OCI-LY7 (cell line): ENCODE measurements around the gene PRAF2.

Experiments used
- EZH2phosphoT487 ChIP-seq: fragments of 200-600 bp; sonication (generic); IDR thresholded peaks from 2 replicates; pipeline ENCODE4 v1.6.1; 2018; ENCODE audit warnings: low read depth, borderline replicate concordance, mild to moderate bottlenecking, mixed run types, antibody characterized with exemption, low read length, moderate library complexity, mixed read lengths
- TF ChIP-seq, protein P1 (sequence below): fragments of 200-600 bp; sonication (generic); conservative IDR thresholded peaks from 2 replicates; pipeline ENCODE4 v1.5.1; 2014; ENCODE audit warnings: mild to moderate bottlenecking, antibody characterized with exemption, low read length, moderate library complexity, mixed read lengths

GRCh38 chrX:49096419-49096818, 22.6 kb upstream of the PRAF2 start:
- TF ChIP-seq, protein P1, sequence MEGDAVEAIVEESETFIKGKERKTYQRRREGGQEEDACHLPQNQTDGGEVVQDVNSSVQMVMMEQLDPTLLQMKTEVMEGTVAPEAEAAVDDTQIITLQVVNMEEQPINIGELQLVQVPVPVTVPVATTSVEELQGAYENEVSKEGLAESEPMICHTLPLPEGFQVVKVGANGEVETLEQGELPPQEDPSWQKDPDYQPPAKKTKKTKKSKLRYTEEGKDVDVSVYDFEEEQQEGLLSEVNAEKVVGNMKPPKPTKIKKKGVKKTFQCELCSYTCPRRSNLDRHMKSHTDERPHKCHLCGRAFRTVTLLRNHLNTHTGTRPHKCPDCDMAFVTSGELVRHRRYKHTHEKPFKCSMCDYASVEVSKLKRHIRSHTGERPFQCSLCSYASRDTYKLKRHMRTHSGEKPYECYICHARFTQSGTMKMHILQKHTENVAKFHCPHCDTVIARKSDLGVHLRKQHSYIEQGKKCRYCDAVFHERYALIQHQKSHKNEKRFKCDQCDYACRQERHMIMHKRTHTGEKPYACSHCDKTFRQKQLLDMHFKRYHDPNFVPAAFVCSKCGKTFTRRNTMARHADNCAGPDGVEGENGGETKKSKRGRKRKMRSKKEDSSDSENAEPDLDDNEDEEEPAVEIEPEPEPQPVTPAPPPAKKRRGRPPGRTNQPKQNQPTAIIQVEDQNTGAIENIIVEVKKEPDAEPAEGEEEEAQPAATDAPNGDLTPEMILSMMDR: no peak
- TF ChIP-seq EZH2phosphoT487: no peak
